GM21390 (cell line): ENCODE data around the gene CHST9.
"Not testable (repeated sequence)": the region's sequence is repeated elsewhere in the genome, so short reads cannot be mapped to it uniquely, and the experiment has no call there.

Experiments used
- ATAC-seq: cut with Tn5 transposase; IDR thresholded peaks from one replicate; pipeline ENCODE4 v1.9.1; 2021; ENCODE audit not compliant: unreplicated experiment

Gene CHST9

DNA sequence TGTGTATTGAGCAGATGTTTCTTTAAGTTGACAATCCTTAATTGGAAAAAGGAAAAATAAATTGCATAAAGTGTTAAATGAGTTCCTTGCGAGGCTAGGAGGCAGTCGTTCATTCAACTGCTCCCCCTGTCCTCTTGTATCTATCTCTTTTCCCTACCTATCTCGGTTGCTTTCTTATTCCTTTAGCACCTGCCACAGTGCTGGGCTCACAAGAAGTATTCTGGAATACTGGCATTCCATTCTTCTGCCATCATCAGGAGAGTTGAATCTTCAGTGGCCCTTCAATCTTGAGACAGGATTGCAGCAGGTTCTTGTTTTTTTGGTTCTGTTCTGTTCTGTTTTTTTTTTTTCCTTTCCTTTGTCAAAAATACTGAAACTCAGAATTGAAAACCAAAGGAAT lies 176.5 kb downstream of the CHST9 start:
- no peak for ATAC-seq

DNA sequence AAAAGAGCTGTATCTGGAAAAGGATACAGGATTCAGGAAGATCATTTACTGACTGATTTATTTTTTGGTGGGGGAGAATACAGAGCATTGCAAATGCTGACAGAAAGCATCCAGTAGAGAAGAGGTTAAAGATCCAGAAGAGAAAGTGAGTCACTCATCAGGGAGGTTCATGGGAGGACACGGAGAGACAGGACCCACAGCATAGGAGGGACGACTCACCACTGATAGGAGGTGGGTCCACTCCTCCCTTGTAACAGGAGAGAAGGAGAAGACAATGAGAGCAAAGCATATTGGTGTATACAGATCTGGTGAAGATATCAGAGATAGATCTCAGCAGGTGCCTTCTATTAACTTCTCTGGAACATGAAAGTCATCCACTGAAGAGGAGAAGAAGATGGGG lies 177.2 kb downstream of the CHST9 start:
- ATAC-seq = no peak

DNA sequence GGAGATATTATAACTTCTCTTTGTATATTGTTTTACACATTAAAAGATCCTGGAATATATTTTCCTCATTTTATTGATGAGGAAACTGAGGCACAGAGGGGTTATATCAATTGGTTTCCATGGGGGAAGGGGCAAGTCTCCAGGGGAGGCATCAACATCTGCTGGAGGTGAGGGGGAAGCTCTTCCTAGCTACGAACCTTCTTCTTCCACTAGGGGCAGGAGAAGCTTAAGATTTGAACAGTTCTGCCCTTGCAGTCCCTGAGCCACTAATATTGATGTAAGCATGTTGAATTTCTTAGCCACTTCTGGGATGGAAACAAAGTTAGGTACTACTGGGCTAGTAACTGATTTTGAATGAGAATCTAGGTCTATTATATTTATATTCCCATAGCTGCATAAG lies 179.5 kb downstream of the CHST9 start:
- peak; percentile 64 for ATAC-seq

DNA sequence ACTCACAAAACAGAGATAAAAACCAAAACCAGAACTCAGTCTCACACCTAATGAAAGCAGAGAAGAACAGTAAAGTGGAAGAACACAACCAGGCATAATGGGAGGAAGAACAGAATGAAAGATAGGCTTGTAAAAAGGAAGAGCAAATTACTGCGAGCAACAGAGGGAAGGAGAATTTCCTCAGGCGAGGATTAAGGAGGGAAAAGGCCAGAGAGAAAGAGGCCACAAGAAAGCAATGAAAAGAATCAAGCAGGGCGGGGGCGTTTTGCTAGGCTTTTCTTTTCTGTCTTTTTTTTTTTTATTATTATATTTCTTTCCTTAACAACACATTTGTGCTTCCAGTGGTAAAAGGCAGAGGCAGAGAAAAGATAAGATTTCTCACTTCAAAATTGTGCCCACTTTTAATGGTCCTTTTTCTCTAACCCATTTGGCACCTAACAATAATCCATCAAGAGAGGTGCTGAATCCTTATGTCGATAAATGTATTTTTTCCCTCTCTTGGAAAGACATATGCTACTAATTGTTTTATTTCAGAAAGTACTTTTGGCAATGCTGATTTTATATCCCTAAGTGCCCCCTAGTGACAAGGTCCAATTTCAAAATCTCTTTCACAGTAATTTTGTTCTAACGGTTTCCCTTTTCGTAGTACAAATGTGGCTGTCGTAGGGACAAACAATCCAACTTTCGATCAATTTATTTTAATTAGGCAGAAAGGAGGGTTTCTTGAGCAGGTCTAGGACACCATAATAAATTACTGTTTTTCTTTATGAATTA lies 180.9 kb downstream of the CHST9 start:
- ATAC-seq = no peak

DNA sequence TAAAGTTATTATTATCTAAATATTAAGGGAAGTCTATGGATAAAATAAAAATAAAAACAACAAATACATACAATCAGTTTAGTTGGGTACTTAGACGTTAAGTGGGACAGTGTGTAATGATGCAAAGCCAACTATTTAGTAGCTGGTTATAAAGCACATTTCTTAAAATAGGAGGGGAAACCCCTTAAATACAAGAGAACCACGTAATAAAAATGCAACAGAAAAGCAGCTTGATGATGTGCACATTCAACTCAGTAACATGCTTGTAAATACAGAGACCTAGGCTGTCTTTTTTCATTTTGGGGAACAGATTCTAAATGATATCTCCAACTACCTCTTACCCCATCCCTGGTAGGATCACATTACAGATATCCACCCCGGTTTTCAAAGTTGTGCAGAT lies 185.3 kb downstream of the CHST9 start:
- ATAC-seq = no peak

DNA sequence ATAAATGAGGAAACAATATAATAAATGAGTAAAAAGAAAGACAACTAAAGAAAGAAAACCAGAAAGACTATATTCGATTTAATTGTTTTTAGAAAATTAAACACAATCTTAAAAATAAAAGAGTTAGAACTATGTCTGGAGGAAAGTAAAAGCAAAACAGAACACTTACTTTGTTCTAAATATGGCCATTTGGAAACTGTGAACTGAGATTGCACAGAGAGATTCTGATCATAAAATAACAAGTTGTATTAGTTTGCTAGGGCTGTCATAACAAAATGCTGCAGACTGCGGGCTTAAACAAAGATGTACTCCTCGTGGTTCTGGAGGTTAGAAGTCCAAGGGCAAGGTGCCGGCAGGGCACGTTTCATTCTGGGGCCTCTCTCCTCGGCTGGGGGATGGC lies 191.5 kb downstream of the CHST9 start:
- peak; percentile 79 for ATAC-seq

DNA sequence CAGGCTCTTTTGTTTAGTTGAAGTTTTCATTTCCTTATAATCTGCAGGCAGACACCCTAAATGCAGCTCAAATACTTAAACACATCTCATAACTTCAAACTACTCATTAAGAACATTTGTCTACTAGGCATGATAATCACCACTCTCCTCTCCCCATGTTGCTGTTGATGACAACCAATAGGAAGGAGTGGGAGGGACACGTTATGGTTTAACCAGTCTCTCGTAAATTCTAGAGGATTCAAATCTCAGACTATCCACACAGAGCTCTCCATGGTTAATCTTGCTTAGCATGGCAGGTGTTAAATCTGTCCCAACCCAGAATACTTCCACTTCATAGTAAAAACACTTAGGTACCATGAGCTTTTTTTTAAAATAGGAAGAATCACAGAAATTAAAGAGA lies 192.2 kb downstream of the CHST9 start:
- ATAC-seq = peak; percentile 40

DNA sequence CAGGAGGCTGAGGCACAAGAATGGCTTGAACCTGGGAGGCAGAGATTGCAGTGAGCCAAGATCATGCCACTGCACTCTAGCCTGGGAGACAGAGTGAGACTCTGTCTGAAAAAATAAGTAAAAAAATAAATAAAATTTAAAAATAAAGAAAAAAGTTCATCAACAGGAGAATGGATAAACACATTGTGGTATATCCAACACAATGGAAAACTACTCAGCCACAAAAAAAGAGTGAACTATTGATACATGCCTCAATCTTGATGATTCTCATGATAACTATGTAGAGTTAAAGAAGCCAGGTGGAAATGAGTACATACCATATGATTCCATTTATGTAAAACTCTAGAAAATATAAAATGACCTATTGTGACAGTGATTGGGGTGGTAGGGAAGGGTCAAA lies 195.3 kb downstream of the CHST9 start:
- no peak for ATAC-seq

DNA sequence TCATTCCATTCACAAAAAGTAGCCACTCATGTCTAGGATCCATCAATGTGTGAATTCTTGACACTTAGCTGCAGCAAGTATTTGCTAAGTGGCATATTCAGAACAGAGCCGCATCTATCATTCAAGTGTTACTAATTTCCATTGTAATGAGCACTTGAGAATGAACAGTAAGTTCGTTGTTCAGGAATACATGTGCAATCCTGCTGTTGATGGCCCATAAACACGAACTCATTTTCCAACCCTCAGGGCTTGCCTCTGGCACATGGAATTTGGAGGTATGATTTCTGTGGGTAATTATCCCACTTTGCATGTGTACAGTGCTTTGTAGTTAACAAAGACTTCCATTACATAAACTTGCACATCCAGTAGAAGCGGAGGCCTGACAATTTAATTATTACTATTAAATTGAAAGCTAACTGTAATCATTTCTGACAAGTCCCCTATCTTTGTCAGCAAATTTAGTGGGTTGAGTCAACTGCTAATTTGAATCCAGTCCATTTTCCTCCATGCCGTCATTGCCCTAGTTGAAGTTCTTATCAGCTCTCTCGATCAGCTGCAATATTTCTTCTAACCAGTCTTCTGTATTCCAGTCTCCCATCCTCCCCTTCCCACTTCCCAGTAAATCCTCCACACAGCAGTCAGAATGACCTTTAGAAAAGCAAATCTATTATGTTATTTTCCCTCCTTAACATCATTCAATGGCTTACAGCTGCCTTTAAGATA lies 203.6 kb downstream of the CHST9 start:
- no peak for ATAC-seq

DNA sequence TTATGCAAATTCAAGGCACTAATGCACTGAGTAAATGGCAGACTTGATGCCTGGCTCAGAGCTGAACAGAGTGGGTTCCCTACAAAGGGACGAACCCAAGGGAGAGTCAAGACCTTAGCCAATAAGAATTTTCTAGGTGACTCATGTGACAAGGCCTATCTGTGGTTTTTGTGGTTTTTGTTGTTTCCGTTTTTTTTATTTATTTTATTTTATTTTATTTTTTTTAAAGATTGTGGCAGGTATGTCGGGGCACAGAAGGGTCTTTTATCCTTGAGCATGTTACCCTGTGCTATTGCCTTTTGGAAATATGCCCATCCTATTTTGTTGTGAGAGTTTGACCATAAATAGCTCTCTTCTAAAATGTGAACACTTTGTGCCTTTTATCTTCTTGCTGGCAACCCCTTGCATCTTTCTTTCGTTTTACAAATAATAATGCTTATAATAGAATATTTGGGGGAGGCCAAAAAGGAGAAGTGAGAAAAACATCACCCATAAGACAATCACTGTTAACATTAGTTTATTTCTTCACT lies 206.2 kb downstream of the CHST9 start:
- peak; percentile 99 for ATAC-seq

DNA sequence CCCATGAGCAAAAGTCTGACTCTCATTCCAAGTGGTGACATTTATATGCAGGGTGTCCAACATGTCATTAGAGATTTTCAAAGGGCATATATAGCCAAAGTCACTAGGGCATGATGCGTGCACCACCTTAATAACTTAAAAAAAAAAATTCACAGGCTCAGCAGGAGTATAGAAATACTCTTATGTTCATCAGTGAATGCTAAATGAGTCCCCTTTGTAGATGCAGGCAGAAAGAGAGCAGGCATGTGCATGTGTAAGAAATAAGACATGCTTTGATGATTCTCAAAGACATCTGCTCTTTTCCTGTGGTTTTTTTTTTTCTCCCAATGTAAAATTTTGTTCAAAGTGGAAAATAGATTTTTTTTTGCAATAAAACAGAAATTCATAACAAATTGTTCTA lies 207.3 kb downstream of the CHST9 start:
- ATAC-seq = no peak

DNA sequence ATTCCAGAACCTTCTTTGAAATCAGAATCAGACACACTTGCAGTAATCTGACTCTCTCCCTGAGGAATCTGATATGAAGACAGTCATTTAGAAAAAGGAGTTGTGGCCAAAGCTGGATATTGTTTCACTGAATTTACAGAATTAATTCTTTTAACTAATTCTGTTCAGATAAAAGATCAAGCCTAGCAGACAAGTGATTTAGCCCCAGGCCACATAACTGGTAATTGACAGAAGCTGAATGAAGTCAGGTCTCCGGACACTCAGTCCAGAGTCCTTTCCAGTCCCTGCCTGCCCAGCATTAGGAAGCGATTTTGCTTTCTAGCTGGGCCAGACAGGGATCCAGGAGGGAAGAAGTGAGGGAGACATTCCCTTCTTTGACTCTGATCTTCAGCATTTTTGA lies 208.9 kb downstream of the CHST9 start:
- ATAC-seq = no peak

DNA sequence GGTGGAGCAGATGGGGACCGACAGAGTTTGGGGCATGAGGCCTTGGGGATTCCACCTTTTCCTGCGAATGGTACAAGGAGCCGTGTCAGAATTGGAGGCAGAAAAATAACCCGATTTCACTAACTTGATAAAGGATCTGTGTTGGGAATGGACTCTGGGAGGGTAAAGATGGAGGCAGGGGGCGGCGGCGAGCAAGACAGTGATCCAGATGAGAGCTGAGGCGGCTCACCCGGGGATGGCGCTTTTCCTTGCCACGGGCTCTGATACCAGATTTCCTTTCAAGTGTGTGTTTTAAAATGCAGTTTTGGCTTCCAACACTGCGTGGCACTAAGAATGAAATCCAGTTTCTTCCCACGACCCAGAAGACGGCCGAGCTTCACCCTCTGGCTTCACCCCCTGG lies 212.6 kb downstream of the CHST9 start:
- not testable (repeated sequence) for ATAC-seq

DNA sequence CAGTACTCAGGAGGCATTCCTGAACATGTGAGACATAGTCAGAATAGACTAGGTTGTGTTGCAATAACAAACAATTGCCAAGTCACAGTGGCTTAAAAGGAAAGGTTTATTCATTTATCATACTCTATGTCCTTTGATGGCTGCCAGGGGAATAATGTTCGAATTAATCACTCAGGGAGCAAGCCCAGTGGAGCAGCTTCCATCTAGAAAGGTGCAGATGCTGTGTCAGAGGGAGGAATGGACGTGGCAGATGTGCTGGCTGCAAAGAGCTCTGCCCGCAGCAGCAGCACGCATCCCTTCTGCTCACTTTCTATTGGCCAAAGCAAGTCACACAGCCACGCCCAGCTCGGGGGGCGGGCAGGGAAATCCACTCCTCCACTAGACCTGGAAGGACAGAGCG lies 213.7 kb downstream of the CHST9 start:
- ATAC-seq = no peak

DNA sequence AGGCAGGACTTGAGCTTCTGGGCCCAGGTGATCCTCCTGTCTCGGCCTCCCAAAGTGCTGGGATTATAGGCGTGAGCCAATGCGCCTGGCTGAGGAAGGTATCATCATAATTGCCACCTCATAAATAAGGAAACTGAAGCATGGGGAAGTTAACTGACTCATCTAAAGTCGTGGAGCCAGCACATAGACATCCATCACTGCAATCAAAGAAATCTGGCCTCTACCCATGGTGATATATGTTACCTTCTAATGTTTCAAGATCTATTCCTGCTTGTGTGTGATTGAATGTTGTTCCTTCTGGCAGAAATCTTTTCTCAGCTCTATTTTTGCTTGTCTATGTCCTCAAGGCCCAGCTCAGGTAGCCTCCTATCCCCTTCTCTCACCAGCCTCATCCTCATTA lies 214.5 kb downstream of the CHST9 start:
- ATAC-seq = no peak

DNA sequence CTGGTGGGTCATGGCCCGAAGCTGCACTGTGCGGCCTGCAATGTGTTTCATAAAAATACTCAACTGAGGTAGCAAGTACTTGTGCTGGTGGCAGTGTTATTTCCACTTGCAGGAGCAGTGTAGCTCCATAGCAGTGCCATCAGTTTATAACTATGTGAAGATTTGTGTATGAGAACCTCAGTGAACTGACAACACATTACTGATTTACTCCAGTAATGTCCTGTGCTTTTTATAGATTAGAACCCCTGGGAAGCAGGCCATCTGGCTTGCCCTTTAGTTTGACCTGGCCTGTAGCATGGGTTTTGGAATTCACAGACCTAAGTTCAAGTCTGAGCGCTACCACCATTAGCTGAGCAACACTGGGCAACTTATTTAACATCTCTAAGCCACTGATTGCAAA lies 219.9 kb downstream of the CHST9 start:
- ATAC-seq = no peak

DNA sequence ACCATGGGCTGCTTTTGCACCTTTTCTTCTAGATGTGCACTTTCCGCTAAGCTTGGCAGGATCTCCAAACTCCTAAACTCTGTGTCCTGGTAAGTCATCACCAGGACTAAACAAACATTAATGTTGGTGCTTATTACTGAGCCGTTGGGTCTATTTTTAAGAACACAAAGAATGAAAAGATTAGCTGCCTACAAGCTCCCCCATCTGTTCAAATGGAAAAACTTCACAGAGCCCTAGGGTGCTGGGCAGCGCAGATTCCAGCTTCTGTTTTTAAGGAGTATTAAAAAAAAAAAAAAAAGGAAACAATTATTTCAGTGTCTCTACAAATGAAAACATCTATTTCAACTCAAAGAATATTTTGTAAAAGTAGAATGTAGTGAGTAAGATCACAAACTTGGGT lies 221.8 kb downstream of the CHST9 start:
- ATAC-seq = no peak

DNA sequence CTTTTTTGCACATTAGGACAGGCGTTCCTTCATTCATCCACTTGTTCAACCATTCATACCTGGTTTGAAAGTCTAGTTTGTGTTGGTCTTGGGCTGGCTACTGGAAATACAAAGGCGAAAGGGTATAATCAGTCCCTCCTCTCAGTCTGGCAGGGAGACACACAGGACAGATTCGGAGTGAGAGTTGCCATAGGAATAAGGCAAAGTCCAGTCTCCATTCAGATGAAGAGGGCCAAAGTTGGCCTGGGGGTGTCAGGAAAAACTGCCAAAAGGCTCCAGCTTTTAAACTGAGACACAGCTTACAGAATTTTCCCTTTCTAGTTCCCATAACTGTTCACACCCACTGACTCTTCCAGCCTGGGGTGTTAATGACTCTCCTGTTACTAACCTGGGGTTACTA lies 223.3 kb downstream of the CHST9 start:
- no peak for ATAC-seq

DNA sequence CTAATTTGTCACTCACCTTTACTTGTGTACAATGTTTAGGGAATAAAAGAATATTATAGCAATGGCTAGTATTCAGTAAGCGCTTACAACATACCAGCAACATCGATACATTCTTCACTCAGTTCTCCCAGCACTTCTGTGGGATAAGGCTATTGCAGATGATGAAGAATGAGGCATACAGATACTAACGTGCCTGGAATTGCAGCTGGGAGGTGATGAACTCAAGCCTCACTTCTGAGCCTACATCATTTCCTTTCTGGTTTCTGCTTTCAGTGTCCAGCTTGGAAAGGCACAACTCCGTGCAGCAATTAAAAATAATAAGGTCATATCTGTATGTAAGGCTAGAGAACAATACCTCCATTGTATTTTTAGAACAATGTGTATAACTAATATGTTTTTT lies 224.2 kb downstream of the CHST9 start:
- ATAC-seq = no peak

DNA sequence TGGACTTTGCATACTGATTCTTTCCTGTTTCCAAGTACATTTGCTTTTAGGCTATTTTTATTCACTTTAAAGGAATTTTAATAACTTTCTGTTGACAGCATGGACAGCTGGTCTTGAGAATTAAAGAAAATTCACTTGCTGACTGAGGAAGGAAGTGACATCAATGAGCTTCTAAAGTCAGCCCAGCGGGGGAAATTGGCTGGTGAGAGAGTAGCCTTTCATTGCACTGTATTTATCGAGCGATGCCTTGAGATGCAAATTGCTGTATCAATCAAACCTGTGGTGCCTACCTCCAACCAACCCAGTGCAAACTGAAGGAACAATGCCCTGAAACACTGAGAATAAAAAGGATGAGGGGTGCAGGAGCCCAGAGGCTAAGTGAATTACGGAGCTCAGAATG lies 228.2 kb downstream of the CHST9 start:
- no peak for ATAC-seq

DNA sequence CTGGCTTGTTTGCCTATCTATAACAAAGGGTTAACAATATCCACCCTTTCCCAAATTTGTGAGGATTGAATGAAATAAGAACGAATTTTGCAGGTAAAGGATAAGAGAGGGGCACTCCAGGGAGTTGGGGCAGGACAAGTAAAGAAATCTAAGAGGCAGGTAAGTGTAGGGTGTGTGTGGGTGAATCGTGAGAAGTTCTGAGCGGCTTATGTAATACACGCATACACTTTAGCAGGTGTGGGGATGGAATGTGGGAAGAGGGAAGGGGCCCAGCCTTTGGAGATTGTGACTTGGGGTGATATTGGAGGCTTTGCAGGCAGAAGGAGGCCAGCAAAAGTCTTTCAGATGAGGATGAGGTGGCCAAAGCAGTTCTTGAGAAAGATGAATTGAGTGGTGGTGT lies 236.4 kb downstream of the CHST9 start:
- no peak for ATAC-seq

DNA sequence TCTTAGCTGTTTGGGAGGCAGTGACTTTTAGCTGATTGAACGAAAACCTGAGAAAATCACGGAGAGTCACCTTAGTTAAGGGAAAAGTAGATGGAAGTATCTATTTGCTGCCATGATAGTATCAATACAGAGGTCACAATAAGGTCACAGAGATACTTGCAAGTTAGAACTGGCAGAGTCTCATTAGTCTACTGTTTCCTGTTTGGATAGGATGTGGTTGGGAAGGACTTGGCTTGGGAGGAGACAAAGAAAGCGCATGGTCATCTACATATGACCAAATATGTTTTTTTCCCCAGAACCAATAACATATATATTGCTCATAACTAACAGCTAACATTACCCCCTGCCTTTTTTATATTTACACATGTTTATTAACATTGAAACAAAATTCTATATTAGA lies 241.2 kb downstream of the CHST9 start:
- no peak for ATAC-seq
